ENCODE results near the gene TAS2R16.

TAS2R16 gene

GRCh38 chr7:122983261-122983660 lies 12.2 kb downstream of the TAS2R16 start:
- H3K4me3 ChIP-seq (replicated peaks; ENCODE audit: low read depth, low read length): no peak overlapping the region
- no peak for DNase-seq (ENCODE audit: extremely low read depth, low read depth)
- TF ChIP-seq, protein P1, sequence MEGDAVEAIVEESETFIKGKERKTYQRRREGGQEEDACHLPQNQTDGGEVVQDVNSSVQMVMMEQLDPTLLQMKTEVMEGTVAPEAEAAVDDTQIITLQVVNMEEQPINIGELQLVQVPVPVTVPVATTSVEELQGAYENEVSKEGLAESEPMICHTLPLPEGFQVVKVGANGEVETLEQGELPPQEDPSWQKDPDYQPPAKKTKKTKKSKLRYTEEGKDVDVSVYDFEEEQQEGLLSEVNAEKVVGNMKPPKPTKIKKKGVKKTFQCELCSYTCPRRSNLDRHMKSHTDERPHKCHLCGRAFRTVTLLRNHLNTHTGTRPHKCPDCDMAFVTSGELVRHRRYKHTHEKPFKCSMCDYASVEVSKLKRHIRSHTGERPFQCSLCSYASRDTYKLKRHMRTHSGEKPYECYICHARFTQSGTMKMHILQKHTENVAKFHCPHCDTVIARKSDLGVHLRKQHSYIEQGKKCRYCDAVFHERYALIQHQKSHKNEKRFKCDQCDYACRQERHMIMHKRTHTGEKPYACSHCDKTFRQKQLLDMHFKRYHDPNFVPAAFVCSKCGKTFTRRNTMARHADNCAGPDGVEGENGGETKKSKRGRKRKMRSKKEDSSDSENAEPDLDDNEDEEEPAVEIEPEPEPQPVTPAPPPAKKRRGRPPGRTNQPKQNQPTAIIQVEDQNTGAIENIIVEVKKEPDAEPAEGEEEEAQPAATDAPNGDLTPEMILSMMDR (IDR thresholded peaks at IDR 0.05; ENCODE audit: low read depth, low read length, missing control alignments): no peak

GRCh38 chr7:122975341-122975740 lies 20.2 kb downstream of the TAS2R16 start:
- DNase-seq (ENCODE audit: extremely low read depth, low read depth): no peak
- TF ChIP-seq, protein P1 (IDR thresholded peaks at IDR 0.05; ENCODE audit: low read depth, low read length, missing control alignments): no peak

DNA sequence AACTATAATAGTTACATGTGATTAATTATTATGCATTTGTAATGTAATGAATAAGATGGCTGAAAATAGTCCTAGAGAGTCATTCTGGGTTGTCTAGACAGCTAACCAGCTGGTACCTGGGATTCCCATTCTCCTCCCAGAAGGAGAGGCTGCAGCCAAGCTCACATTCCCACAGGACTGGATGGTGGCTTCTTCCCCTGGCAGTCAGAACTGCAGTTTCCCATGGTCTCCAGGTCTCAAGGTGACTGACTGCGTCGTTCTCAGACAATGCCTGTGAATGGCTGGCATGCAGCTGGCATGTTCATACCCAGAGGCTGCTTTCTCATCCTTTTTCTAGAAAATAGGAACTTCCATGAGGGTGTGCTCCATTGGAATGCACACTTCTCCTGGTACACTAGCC lies 21.3 kb downstream of the TAS2R16 start:
- H3K4me3 ChIP-seq (replicated peaks; ENCODE audit: low read depth, low read length): no peak overlapping the region
- no peak for DNase-seq (ENCODE audit: extremely low read depth, low read depth)
- TF ChIP-seq, protein P1 (IDR thresholded peaks at IDR 0.05; ENCODE audit: low read depth, low read length, missing control alignments): no peak

More at GRCh38 chr7:122975341-122975740, 20.2 kb downstream of the TAS2R16 start:
- no peak overlapping the region for H3K4me3 ChIP-seq (replicated peaks; ENCODE audit: low read depth, low read length)

GRCh38 chr7:122972056-122972455 lies 23.4 kb downstream of the TAS2R16 start:
- TF ChIP-seq, protein P1 (IDR thresholded peaks at IDR 0.05; ENCODE audit: low read depth, low read length, missing control alignments): no peak
- no peak for DNase-seq (ENCODE audit: extremely low read depth, low read depth)
- no peak overlapping the region for H3K4me3 ChIP-seq (replicated peaks; ENCODE audit: low read depth, low read length)

DNA sequence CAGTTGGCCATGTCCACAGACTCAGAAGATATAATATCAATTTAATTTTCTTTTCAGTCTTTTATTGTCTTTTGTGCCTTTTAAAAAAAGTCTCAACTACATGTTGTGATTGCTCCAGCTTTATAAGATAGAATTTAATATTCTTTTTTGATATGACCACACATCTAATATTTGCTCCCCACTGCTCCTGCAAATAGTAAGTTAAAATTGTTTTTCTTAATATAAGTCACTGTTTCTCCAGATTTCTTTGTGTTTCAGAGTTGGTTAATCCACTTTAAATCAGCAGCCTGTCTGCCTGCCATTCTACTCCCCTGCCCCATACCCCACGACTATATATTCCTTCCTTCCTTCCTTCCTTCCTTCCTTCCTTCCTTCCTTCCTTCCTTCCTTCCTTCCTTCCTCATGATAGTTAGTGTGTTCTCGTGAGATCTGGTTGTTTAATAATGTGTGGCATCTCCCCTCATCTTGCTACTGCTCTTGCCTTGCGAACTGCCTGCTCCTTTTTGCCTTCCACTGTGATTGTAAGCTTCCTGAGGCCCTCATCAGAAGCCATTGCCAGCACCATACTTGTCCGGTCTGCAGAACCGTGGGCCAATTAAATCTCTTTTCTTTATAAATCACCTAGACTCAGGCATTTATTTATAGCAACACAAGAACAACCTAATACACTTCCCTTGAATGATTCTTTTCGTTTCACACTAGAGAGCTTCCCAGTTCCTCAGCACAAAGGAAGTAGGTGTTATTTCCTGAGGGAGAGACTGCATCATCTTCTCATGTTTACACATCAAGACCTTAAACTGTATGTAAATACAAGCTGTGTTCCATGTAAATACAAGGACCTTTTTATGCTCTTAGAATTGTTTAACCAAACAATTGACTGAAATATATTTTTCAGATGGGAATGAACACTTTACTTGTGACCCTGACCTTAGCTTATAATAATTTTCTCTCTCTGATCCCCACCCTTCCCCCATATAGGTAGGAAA lies 24.5 kb downstream of the TAS2R16 start:
- H3K4me3 ChIP-seq (replicated peaks; ENCODE audit: low read depth, low read length): no peak overlapping the region
- TF ChIP-seq, protein P1 (IDR thresholded peaks at IDR 0.05; ENCODE audit: low read depth, low read length, missing control alignments): no peak
- no peak for DNase-seq (ENCODE audit: extremely low read depth, low read depth)

DNA sequence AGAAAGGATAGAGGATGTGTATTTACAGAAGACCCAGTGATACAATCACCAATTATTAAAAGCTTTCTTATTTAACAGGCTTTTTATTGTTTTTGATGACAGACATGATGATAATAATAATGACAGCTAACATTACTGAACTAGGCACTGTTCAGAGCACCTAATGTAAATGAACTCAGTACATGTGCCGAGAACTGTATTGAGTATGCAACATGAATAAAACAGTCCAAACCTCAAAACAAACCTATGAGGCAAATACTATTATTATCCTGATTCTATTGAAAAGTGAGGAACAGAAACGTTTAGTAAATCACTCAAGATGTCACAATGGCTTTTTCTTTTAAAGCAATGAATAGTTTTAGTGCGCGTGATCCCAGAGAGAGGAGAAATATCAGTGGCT lies 27.1 kb downstream of the TAS2R16 start:
- no peak for DNase-seq (ENCODE audit: extremely low read depth, low read depth)
- H3K4me3 ChIP-seq (replicated peaks; ENCODE audit: low read depth, low read length): no peak overlapping the region
- TF ChIP-seq, protein P1 (IDR thresholded peaks at IDR 0.05; ENCODE audit: low read depth, low read length, missing control alignments): no peak
